DND-41 (cell line): ENCODE results near the gene MPND.

Experiments
- ATAC-seq: fragments of 200-7000 bp; cut with Tn5 transposase; 3 replicates; pipeline ENCODE4 v1.9.1; 2021; ENCODE audit warnings: low read depth; ENCODE audit not compliant: insufficient read depth
- DNase-seq: peaks from one replicate; pipeline ENCODE4 v3.0.0-alpha.2; 2020
- H2AFZ ChIP-seq: 2 replicates; pipeline ENCODE4 v1.6.0; 2012; ENCODE audit warnings: low read depth, low read length
- H3K27ac ChIP-seq: 2 replicates; pipeline ENCODE4 v1.5.1; 2012; ENCODE audit warnings: low read length, inconsistent platforms
- H3K27me3 ChIP-seq: fragments of 200-600 bp; sonication (generic); 2 replicates; pipeline ENCODE4 v1.6.0; 2012; ENCODE audit warnings: low read length, mild to moderate bottlenecking, inconsistent platforms; ENCODE audit not compliant: insufficient read depth, poor library complexity
- H3K36me3 ChIP-seq: 2 replicates; pipeline ENCODE4 v1.5.1; 2012; ENCODE audit warnings: low read length, inconsistent platforms; ENCODE audit not compliant: insufficient read depth
- H3K4me1 ChIP-seq: 2 replicates; pipeline ENCODE4 v1.5.1; 2012; ENCODE audit warnings: mild to moderate bottlenecking, low read length; ENCODE audit not compliant: insufficient read depth
- H3K4me2 ChIP-seq: 2 replicates; pipeline ENCODE4 v1.6.0; 2012; ENCODE audit warnings: mild to moderate bottlenecking, moderate library complexity, low read length, inconsistent platforms; ENCODE audit not compliant: insufficient read depth
- H3K4me3 ChIP-seq, 2 experiments: fragments of 200-600 bp in 1 of 2; shearing (Covaris generic) in 1 of 2; 2 replicates each; pipeline ENCODE4 v1.5.1; 2012 to 2016; ENCODE audit warnings: inconsistent platforms in 2 of 2, low read length in 2 of 2, mild to moderate bottlenecking in 2 of 2, low read depth in 1 of 2, moderate library complexity in 1 of 2
- H3K79me2 ChIP-seq: 2 replicates; pipeline ENCODE4 v1.6.0; 2012; ENCODE audit warnings: low read length, inconsistent platforms; ENCODE audit not compliant: insufficient read depth
- H3K9ac ChIP-seq: 2 replicates; pipeline ENCODE4 v1.6.0; 2012; ENCODE audit warnings: low read depth, mild to moderate bottlenecking, inconsistent platforms, low read length, moderate library complexity
- H3K9me3 ChIP-seq: 2 replicates; pipeline ENCODE4 v1.5.1; 2012; ENCODE audit warnings: low read length, moderate library complexity, mild to moderate bottlenecking, inconsistent platforms; ENCODE audit not compliant: insufficient read depth, severe bottlenecking
- H4K20me1 ChIP-seq: 2 replicates; pipeline ENCODE4 v1.6.0; 2012; ENCODE audit warnings: low read length; ENCODE audit not compliant: insufficient read depth
- EZH2 ChIP-seq: IDR thresholded peaks from 3 replicates; pipeline ENCODE4 v1.6.1; 2012; ENCODE audit warnings: borderline replicate concordance, low read depth, mild to moderate bottlenecking, moderate library complexity, low read length, inconsistent platforms; ENCODE audit not compliant: severe bottlenecking
- TF ChIP-seq, protein P1 (sequence below): IDR thresholded peaks from 2 replicates; pipeline ENCODE4 v1.5.1; 2012; ENCODE audit warnings: borderline replicate concordance, low read length, moderate library complexity, mild to moderate bottlenecking; ENCODE audit not compliant: poor library complexity, severe bottlenecking; ENCODE audit errors: extremely low read depth

The MPND gene

DNA sequence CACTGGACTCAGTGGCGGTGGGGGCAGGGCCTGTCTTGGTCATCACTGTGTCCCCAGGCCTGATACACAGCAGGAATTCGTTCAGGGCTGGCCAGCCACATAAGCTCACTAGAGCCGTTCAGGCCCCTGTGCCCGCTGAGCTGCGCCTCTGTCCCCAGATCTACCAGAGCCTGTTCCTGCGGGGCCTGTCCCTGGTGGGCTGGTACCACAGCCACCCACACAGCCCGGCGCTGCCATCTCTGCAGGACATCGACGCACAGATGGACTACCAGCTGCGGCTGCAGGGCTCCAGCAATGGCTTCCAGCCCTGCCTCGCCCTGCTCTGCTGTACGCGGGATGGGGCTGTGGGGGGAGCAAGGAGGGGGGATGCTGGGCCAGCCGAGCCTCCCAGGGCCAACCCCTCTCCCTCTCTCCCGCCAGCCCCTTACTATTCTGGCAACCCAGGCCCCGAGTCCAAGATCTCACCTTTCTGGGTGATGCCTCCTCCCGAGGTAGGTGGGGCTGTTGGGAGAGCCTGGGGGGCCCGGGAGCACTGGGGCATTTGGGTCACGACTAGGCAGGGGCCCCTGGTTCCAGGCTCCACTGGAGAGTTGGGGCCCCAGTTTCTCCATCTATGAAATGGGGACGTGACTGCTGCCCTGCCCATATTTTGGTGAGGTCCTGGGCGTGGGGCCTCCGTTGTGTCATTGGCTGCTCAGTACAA lies 13.9 kb downstream of the MPND start:
- H3K36me3 ChIP-seq, result peaks cover 60% of the 10 kb centered on the region
- no peak overlapping the region for H2AFZ ChIP-seq
- no peaks in the 10 kb centered on the region for H3K27me3 ChIP-seq
- H3K4me3 ChIP-seq, result no peak overlapping the region
- H3K9me3 ChIP-seq, result no peaks in the 10 kb centered on the region
- H3K4me2 ChIP-seq, result no peak overlapping the region
- H3K4me1 ChIP-seq, result no peaks in the 10 kb centered on the region
- H3K9ac ChIP-seq, result no peak overlapping the region
- ATAC-seq, result no peak
- peaks cover 15% of the 10 kb centered on the region for H4K20me1 ChIP-seq
- TF ChIP-seq, protein P1, sequence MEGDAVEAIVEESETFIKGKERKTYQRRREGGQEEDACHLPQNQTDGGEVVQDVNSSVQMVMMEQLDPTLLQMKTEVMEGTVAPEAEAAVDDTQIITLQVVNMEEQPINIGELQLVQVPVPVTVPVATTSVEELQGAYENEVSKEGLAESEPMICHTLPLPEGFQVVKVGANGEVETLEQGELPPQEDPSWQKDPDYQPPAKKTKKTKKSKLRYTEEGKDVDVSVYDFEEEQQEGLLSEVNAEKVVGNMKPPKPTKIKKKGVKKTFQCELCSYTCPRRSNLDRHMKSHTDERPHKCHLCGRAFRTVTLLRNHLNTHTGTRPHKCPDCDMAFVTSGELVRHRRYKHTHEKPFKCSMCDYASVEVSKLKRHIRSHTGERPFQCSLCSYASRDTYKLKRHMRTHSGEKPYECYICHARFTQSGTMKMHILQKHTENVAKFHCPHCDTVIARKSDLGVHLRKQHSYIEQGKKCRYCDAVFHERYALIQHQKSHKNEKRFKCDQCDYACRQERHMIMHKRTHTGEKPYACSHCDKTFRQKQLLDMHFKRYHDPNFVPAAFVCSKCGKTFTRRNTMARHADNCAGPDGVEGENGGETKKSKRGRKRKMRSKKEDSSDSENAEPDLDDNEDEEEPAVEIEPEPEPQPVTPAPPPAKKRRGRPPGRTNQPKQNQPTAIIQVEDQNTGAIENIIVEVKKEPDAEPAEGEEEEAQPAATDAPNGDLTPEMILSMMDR, result no peak
- no peak for TF ChIP-seq EZH2
- DNase-seq, result no peak
- H3K79me2 ChIP-seq, result no peaks in the 10 kb centered on the region
- no peak overlapping the region for H3K27ac ChIP-seq

DNA sequence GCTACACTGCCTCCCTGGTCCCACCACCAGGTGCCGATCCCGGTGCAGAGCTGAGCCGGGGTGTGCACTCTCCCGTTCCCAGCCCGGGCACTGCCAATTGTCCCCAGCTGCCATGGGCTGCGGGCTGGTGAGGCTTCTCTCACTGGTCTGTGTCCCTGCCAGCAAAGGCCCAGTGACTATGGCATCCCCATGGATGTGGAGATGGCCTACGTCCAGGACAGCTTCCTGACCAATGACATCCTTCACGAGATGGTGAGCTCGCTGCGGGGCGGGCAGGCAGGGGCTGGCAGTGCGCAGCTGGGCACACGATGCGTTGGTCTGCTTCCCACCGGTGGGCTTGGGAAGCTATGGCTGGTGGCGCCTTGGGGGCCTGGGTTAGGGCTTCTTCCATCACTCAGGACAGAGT lies 14.6 kb downstream of the MPND start:
- Histone ChIP-seq H3K4me2 (no peak overlapping the region), H3K27ac (no peak overlapping the region), H4K20me1 (peaks cover 13% of the 10 kb centered on the region), H3K79me2 (no peaks in the 10 kb centered on the region), H3K4me3 (no peak overlapping the region), H3K4me1 (no peaks in the 10 kb centered on the region), H3K27me3 (no peaks in the 10 kb centered on the region), H2AFZ (no peak overlapping the region), H3K36me3 (peaks cover 66% of the 10 kb centered on the region), H3K9me3 (no peaks in the 10 kb centered on the region), H3K9ac (no peak overlapping the region)
- no peak for DNase-seq
- ATAC-seq, result no peak
- TF ChIP-seq, protein P1, result no peak
- no peak for TF ChIP-seq EZH2

DNA sequence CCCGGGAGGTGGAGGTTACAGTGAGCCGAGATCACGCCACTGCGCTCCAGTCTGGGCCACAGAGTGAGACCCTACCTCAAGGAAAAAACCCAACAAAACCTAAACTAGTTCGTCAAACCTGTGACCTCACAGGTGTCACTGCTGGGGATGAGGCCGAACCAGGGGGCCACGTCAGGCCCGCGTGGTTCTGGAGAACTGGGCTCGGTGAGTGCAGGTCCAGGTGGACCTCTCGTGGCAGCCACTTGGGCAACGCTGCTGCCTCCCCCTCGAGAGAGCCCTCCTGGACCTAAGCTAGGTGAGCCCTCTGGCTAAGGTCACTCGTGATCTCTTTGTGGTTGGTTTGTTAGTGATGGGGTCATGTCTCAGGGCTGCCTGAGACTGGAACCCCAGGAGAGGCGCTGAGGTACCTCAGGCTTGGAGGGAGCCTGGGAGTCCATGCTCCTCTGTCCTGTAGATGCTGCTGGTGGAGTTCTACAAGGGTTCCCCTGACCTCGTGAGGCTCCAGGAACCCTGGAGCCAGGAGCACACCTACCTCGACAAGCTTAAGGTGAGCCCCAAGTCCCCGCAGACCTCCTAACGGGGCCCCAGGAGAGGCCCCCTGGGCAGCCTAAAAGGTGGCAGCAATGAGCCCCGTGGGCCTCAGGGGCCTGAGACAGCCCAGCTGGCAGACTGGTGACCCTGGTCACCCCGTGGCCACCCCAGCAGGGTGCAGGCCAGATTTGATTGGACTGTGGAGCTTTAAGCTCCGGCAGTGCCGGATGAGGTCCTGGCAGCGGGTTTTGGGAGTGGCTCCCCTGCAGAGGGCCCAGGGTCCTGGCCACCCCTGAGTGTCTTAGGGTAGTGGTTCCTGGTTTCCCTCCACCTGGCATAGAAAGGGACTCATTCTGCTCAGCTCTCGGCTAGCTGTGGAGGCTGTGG lies 15.6 kb downstream of the MPND start:
- Histone ChIP-seq H3K27me3 (no peaks in the 10 kb centered on the region), H3K27ac (no peak overlapping the region), H3K9ac (no peak overlapping the region), H3K4me3 (no peak overlapping the region), H3K4me1 (no peaks in the 10 kb centered on the region), H3K79me2 (no peaks in the 10 kb centered on the region), H3K36me3 (peaks cover 73% of the 10 kb centered on the region), H3K4me2 (no peak overlapping the region), H3K9me3 (no peaks in the 10 kb centered on the region), H2AFZ (no peak overlapping the region), H4K20me1 (peaks cover 16% of the 10 kb centered on the region)
- ATAC-seq (no peak), DNase-seq (no peak)
- TF ChIP-seq EZH2, result no peak
- TF ChIP-seq, protein P1, result no peak
